Endothelial cell of umbilical vein (primary cell): Measurements from ENCODE around the gene TMPRSS7. TPM values are rescaled to one million over a fixed set of nuclear protein-coding genes. Genes with fewer than 3 reads are reported as not detected.

Experiments
- BruUV-seq: library from RNA; stranded (reverse); fragments of 400-500 nt; replicated peaks from 2 replicates; lab custom pipeline; 2021; lab: Mats Ljungman, UMichigan
- CTCF ChIA-PET: fragments of 300-600, 350-600 bp; sonication (Branson Sonifier 250); formaldehyde crosslinking; loops from one replicate; lab custom pipeline; 2021; ENCODE audit warnings: antibody characterized with exemption, inconsistent platforms; lab: Charles Lee
- POLR2A ChIA-PET: fragments of 300-600, 350-600 bp; sonication (Branson Sonifier 250); formaldehyde crosslinking; loops from one replicate; lab custom pipeline; 2021; ENCODE audit warnings: antibody characterized with exemption, inconsistent platforms; lab: Charles Lee
- DNase-seq: peaks from one replicate; pipeline ENCODE4 v3.0.0-alpha.2; 2011; ENCODE audit warnings: low read depth, low spot score
- FAIRE-seq: peaks from 2 replicates; lab custom pipeline; 2011; peaks lifted over from hg19 to GRCh38; lab: Jason Lieb, UNC
- H2AFZ ChIP-seq: 2 replicates; pipeline ENCODE4 v1.6.0; 2012; ENCODE audit warnings: low read depth, low read length, control low read depth, inconsistent platforms
- H3K27ac ChIP-seq: 2 replicates; pipeline ENCODE4 v1.5.1; 2011; ENCODE audit warnings: low read depth, mild to moderate bottlenecking, control low read depth, low read length, moderate library complexity; ENCODE audit not compliant: insufficient read depth
- H3K27me3 ChIP-seq, 2 experiments: 2 replicates each; pipeline versions ENCODE4 v1.6.0 to v1.6.1; 2011; ENCODE audit warnings: low read length in 2 of 2, mixed read lengths in 1 of 2; ENCODE audit not compliant: control insufficient read depth in 2 of 2, insufficient read depth in 2 of 2
- H3K36me3 ChIP-seq, 2 experiments: 2 replicates in 1 of 2; 3 replicates in 1 of 2; pipeline ENCODE4 v1.5.1; 2011; ENCODE audit warnings: low read length in 2 of 2, mild to moderate bottlenecking in 1 of 2, moderate library complexity in 1 of 2; ENCODE audit not compliant: control insufficient read depth in 2 of 2, insufficient read depth in 2 of 2; ENCODE audit errors: extremely low read depth in 1 of 2
- H3K4me1 ChIP-seq: 3 replicates; pipeline ENCODE4 v1.5.1; 2011; ENCODE audit warnings: mild to moderate bottlenecking, low read length; ENCODE audit not compliant: control insufficient read depth, insufficient read depth; ENCODE audit errors: extremely low read depth
- H3K4me2 ChIP-seq: 2 replicates; pipeline ENCODE4 v1.6.1; 2011; ENCODE audit warnings: low read length, control low read depth, mixed read lengths; ENCODE audit not compliant: insufficient read depth
- H3K4me3 ChIP-seq, 3 experiments: fragments of 200-600 bp in 1 of 3; sonication (generic), shearing (Covaris generic) in 1 of 3; replicated peaks in 1 of 3; 2 replicates each; pipeline ENCODE4 v1.5.1; 2011 to 2016; ENCODE audit warnings: control low read depth in 3 of 3, low read length in 3 of 3, mild to moderate bottlenecking in 2 of 3, inconsistent platforms in 1 of 3, low read depth in 1 of 3, moderate library complexity in 1 of 3; ENCODE audit not compliant: insufficient read depth in 1 of 3
- H3K79me2 ChIP-seq: 2 replicates; pipeline ENCODE4 v1.6.0; 2012; ENCODE audit warnings: low read length, inconsistent platforms; ENCODE audit not compliant: control insufficient read depth, insufficient read depth
- H3K9ac ChIP-seq: replicated peaks from 2 replicates; pipeline ENCODE3; 2011; ENCODE audit warnings: low read length, control low read depth; ENCODE audit not compliant: insufficient read depth; ENCODE audit errors: extremely low read depth
- H3K9me1 ChIP-seq: replicated peaks from 3 replicates; pipeline ENCODE4 v1.6.0; 2011; ENCODE audit warnings: mild to moderate bottlenecking, low read length; ENCODE audit not compliant: control insufficient read depth, insufficient read depth; ENCODE audit errors: extremely low read depth
- H3K9me3 ChIP-seq: replicated peaks from 2 replicates; pipeline ENCODE4 v1.5.1; 2012; ENCODE audit warnings: low read length, inconsistent platforms; ENCODE audit not compliant: control insufficient read depth, insufficient read depth
- H4K20me1 ChIP-seq: replicated peaks from 2 replicates; pipeline ENCODE3; 2011; ENCODE audit warnings: mild to moderate bottlenecking, low read length; ENCODE audit not compliant: control insufficient read depth, insufficient read depth; ENCODE audit errors: extremely low read depth
- EZH2 ChIP-seq: IDR thresholded peaks from 2 replicates; pipeline ENCODE4 v1.6.1; 2012; ENCODE audit warnings: borderline replicate concordance, low read depth, mild to moderate bottlenecking, moderate library complexity, low read length, inconsistent platforms; ENCODE audit not compliant: severe bottlenecking
- FOS ChIP-seq: IDR thresholded peaks from 2 replicates; pipeline ENCODE4 v1.6.1; 2011; ENCODE audit warnings: mild to moderate bottlenecking, low read length, moderate library complexity, borderline replicate concordance; ENCODE audit not compliant: insufficient read depth
- GATA2 ChIP-seq: IDR thresholded peaks from 2 replicates; pipeline ENCODE4 v1.7.0; 2011; ENCODE audit warnings: low read depth, mild to moderate bottlenecking, moderate library complexity, mixed read lengths, low read length; ENCODE audit not compliant: insufficient read length, insufficient read depth
- JUN ChIP-seq: IDR thresholded peaks from 2 replicates; pipeline ENCODE4 v1.6.1; 2011; ENCODE audit warnings: borderline replicate concordance, low read depth; ENCODE audit not compliant: insufficient read length, insufficient read depth
- MYC ChIP-seq: IDR thresholded peaks from one replicate; pipeline ENCODE4 v1.6.1; 2011; ENCODE audit warnings: mild to moderate bottlenecking, low read depth, low read length
- POLR2A ChIP-seq: IDR thresholded peaks from 2 replicates; pipeline ENCODE4 v1.6.1; 2012; ENCODE audit warnings: low read depth, mild to moderate bottlenecking, control low read depth, low read length
- POLR2AphosphoS5 ChIP-seq: IDR thresholded peaks from 2 replicates; pipeline ENCODE4 v1.6.1; 2012; ENCODE audit warnings: low read depth, mild to moderate bottlenecking, control low read depth, low read length, moderate library complexity; ENCODE audit not compliant: insufficient read depth
- dilution Hi-C: fragments of 300-500 bp; cut with MboI; formaldehyde crosslinking; loops from one replicate; pipeline ENCODE4 v1.15.0; 2019; ENCODE audit warnings: low sequenced_read_pairs; ENCODE audit not compliant: extremely low pct_ligation_motif_present
- intact Hi-C: fragments of 100-400 bp; cut with micrococcal nuclease; formaldehyde crosslinking; loops from one replicate; pipeline ENCODE4 v1.10.0; 2022
- polyA plus RNA-seq, 4 experiments: library from polyadenylated mRNA; depleted of rRNA in 3 of 4; stranded (reverse) in 3 of 4; unstranded in 1 of 4; fragments of >200 nt; gene quantifications; 2 replicates each; pipeline versions ENCODE4 v1.2.1 to v1.2.3, GENCODE V29; 2011 to 2012; ENCODE audit warnings: missing spikeins in 1 of 4
- total RNA-seq: library from RNA; stranded (reverse); gene quantifications from 2 replicates; pipeline ENCODE4 v1.2.3, GENCODE V29; 2021
- TF ChIP-seq, protein P1 (sequence below), 2 donors: IDR thresholded peaks; 1 replicate in 1 of 2; 2 replicates in 1 of 2; pipeline ENCODE4 v1.5.1; 2011; ENCODE audit warnings: low read length in 2 of 2, mild to moderate bottlenecking in 2 of 2, moderate library complexity in 2 of 2, control low read depth in 1 of 2, inconsistent platforms in 1 of 2, low read depth in 1 of 2; ENCODE audit not compliant: insufficient read depth in 1 of 2; ENCODE audit errors: extremely low read depth in 1 of 2
- TF ChIP-seq, protein P2 (sequence below): IDR thresholded peaks from 2 replicates; pipeline ENCODE4 v1.6.1; 2011; ENCODE audit not compliant: insufficient read depth, insufficient read length

TMPRSS7 gene
- total and polyA plus RNA-seq, 2 donors (not counting 3 experiments of a cell fraction or from before 2014, with no cell fraction given), result not detected

DNA sequence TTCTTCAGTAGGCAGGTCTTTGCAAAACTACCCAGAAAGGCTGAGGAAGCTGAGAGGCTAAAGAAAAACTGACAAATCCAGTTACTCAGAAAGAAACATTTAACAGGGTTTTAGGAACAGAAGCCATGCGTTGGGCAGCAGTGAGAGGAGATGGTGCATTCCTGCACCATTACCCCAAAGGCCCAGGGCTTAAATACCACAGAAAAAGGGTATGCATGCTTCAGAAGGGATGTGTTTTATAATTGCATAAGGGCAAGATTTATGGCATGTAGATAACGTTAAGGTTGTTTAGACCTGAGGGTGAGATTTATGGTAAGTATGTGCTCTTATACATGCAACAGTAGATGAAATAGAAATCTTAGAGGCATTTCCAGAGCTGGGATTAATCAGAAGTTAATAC is 61.6 kb downstream of the TMPRSS7 start:
- BruUV-seq, result no TSS peak
- FAIRE-seq, result no peak

More for the DNA sequence above, 61.6 kb downstream of the TMPRSS7 start:
- H3K79me2 ChIP-seq, result no peaks in the 10 kb centered on the region
- H4K20me1 ChIP-seq, result no peaks in the 10 kb centered on the region
- POLR2A ChIA-PET, result no interaction called here
- H3K9ac ChIP-seq, result no peak overlapping the region
- H3K9me1 ChIP-seq, result no peaks in the 10 kb centered on the region
- peaks cover 13% of the 10 kb centered on the region for H3K4me1 ChIP-seq
- CTCF ChIA-PET, result interaction anchor here (1.6 kb wide), 1 partner anchor 107 kb away, joined by 7 read pairs; no protein-coding TSS in a partner anchor
- H3K27ac ChIP-seq, result no peak overlapping the region
- DNase-seq, result no peak
- intact Hi-C loops, result loop anchor here (10.0 kb wide), 1 partner anchor 181 kb away; no protein-coding TSS in a partner anchor
- H3K9me3 ChIP-seq, result no peaks in the 10 kb centered on the region
- H3K4me3 ChIP-seq, result no peak overlapping the region
- dilution Hi-C loops, result no loop called here
- no peaks in the 10 kb centered on the region for H3K27me3 ChIP-seq
- H3K4me2 ChIP-seq, result no peak overlapping the region
- no peak overlapping the region for H2AFZ ChIP-seq
- TF ChIP-seq POLR2AphosphoS5 (no peak), GATA2 (no peak), EZH2 (no peak), FOS (no peak), POLR2A (no peak), JUN (no peak), MYC (no peak)
- TF ChIP-seq, protein P1, sequence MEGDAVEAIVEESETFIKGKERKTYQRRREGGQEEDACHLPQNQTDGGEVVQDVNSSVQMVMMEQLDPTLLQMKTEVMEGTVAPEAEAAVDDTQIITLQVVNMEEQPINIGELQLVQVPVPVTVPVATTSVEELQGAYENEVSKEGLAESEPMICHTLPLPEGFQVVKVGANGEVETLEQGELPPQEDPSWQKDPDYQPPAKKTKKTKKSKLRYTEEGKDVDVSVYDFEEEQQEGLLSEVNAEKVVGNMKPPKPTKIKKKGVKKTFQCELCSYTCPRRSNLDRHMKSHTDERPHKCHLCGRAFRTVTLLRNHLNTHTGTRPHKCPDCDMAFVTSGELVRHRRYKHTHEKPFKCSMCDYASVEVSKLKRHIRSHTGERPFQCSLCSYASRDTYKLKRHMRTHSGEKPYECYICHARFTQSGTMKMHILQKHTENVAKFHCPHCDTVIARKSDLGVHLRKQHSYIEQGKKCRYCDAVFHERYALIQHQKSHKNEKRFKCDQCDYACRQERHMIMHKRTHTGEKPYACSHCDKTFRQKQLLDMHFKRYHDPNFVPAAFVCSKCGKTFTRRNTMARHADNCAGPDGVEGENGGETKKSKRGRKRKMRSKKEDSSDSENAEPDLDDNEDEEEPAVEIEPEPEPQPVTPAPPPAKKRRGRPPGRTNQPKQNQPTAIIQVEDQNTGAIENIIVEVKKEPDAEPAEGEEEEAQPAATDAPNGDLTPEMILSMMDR (IDR thresholded peaks at IDR 0.05; ENCODE audit: extremely low read depth in 1 of 2, insufficient read depth in 1 of 2, low read depth in 1 of 2, low read length in 2 of 2), result no peak
- TF ChIP-seq, protein P2, sequence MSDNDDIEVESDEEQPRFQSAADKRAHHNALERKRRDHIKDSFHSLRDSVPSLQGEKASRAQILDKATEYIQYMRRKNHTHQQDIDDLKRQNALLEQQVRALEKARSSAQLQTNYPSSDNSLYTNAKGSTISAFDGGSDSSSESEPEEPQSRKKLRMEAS, result no peak
- no peaks in the 10 kb centered on the region for H3K36me3 ChIP-seq
